ENCODE data around the gene TTC39C. TPM values are rescaled to one million over a fixed set of nuclear protein-coding genes. Genes with fewer than 3 reads are reported as not detected.

TTC39C gene
- total and polyA plus RNA-seq, 2 experiments from 2014 or later = 69.4 to 136 TPM

DNA sequence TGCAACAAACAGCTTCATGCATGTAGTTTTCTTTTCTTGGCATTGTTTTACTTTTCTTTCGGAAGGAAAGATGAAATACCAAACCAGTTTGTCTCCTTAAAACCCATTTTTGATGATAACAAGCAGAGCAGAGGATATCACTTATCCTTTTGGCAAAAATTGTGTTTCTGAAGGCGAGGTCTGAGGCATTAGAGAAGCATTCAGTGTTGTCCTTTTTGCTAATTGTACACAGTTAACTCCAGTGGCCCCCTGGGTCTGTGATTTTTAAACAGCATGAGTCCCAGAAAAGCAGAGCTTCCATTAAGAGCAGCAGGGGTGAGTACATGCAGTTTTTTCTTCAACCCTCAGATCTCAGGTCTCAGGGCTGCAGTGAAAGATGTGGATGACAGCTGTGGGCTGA is 41.3 kb downstream of the TTC39C start (continued):
- TF ChIP-seq JUNB (IDR thresholded peaks at IDR 0.05; ENCODE audit: unreplicated experiment) = no peak
- TF ChIP-seq ZNF462 (CRISPR knock-in tag; IDR thresholded peaks at IDR 0.05) = no peak

- H3K36me3 Mint-ChIP-seq (ENCODE audit: low read depth) = 0 out of 3 replicates have a peak, but pooled peaks cover 3% of the 10 kb centered on the region
- no peaks in the 10 kb centered on the region for H3K9me3 Mint-ChIP-seq
- no peaks in the 10 kb centered on the region for H3K27me3 ChIP-seq (ENCODE audit: insufficient read depth)
- no peak for ATAC-seq
- H3K4me3 ChIP-seq = no peak overlapping the region
- no peak overlapping the region for H3K4me3 Mint-ChIP-seq
- no peak overlapping the region for H2AFZ ChIP-seq
- H3K79me2 ChIP-seq (replicated peaks; ENCODE audit: insufficient read depth) = peaks cover 100% of the 10 kb centered on the region
- H3K36me3 ChIP-seq (ENCODE audit: insufficient read depth) = no peaks in the 10 kb centered on the region
- H3K27ac ChIP-seq (ENCODE audit: low read depth) = no peak overlapping the region
- no peak overlapping the region for H3K27ac Mint-ChIP-seq
- H3K4me2 ChIP-seq = no peak overlapping the region
- DNase-seq (ENCODE audit: low spot score) = no peak
- peaks cover 4% of the 10 kb centered on the region for H3K27me3 Mint-ChIP-seq (ENCODE audit: insufficient read depth, low read depth, poor library complexity)
- H3F3A ChIP-seq (replicated peaks; ENCODE audit: low read depth) = no peaks in the 10 kb centered on the region
- no peaks in the 10 kb centered on the region for H3K9me2 ChIP-seq (ENCODE audit: insufficient read depth)
- H3K4me1 Mint-ChIP-seq = peaks cover 10% of the 10 kb centered on the region
- peaks cover 26% of the 10 kb centered on the region for H3K4me1 ChIP-seq (ENCODE audit: insufficient read depth)
- H4K20me1 ChIP-seq (replicated peaks; ENCODE audit: insufficient read depth) = peaks cover 37% of the 10 kb centered on the region
- TF ChIP-seq CREB1 (CRISPR knock-in tag; IDR thresholded peaks at IDR 0.05; ENCODE audit: low read depth) = no peak
- no peak for TF ChIP-seq ZNF462 (CRISPR knock-in tag; IDR thresholded peaks at IDR 0.05)
- no peak for TF ChIP-seq NANOG (IDR thresholded peaks at IDR 0.05; ENCODE audit: borderline replicate concordance)
- TF ChIP-seq REST (IDR thresholded peaks at IDR 0.05; ENCODE audit: unreplicated experiment) = no peak
- no peak for TF ChIP-seq EZH2 (IDR thresholded peaks at IDR 0.05; ENCODE audit: low read depth, unreplicated experiment)
Observed at GRCh38 chr18:24056506-24056905, 42.0 kb downstream of the TTC39C start.

Data from GM23338 (cell line).